Endothelial cell of umbilical vein (primary cell): Measurements from ENCODE around the gene BEND5. TPM values are rescaled to one million over a fixed set of nuclear protein-coding genes. Genes with fewer than 3 reads are reported as not detected.

Experiments
- BruUV-seq: library from RNA; stranded (reverse); fragments of 400-500 nt; replicated peaks from 2 replicates; lab custom pipeline; 2021; lab: Mats Ljungman, UMichigan
- CTCF ChIA-PET: fragments of 300-600, 350-600 bp; sonication (Branson Sonifier 250); formaldehyde crosslinking; loops from one replicate; lab custom pipeline; 2021; ENCODE audit warnings: antibody characterized with exemption, inconsistent platforms; lab: Charles Lee
- POLR2A ChIA-PET: fragments of 300-600, 350-600 bp; sonication (Branson Sonifier 250); formaldehyde crosslinking; loops from one replicate; lab custom pipeline; 2021; ENCODE audit warnings: antibody characterized with exemption, inconsistent platforms; lab: Charles Lee
- DNase-seq: peaks from one replicate; pipeline ENCODE4 v3.0.0-alpha.2; 2011; ENCODE audit warnings: low read depth, low spot score
- FAIRE-seq: peaks from 2 replicates; lab custom pipeline; 2011; peaks lifted over from hg19 to GRCh38; lab: Jason Lieb, UNC
- H2AFZ ChIP-seq: 2 replicates; pipeline ENCODE4 v1.6.0; 2012; ENCODE audit warnings: low read depth, low read length, control low read depth, inconsistent platforms
- H3K27ac ChIP-seq: 2 replicates; pipeline ENCODE4 v1.5.1; 2011; ENCODE audit warnings: low read depth, mild to moderate bottlenecking, control low read depth, low read length, moderate library complexity; ENCODE audit not compliant: insufficient read depth
- H3K27me3 ChIP-seq, 2 experiments: 2 replicates each; pipeline versions ENCODE4 v1.6.0 to v1.6.1; 2011; ENCODE audit warnings: low read length in 2 of 2, mixed read lengths in 1 of 2; ENCODE audit not compliant: control insufficient read depth in 2 of 2, insufficient read depth in 2 of 2
- H3K36me3 ChIP-seq, 2 experiments: 2 replicates in 1 of 2; 3 replicates in 1 of 2; pipeline ENCODE4 v1.5.1; 2011; ENCODE audit warnings: low read length in 2 of 2, mild to moderate bottlenecking in 1 of 2, moderate library complexity in 1 of 2; ENCODE audit not compliant: control insufficient read depth in 2 of 2, insufficient read depth in 2 of 2; ENCODE audit errors: extremely low read depth in 1 of 2
- H3K4me1 ChIP-seq: 3 replicates; pipeline ENCODE4 v1.5.1; 2011; ENCODE audit warnings: mild to moderate bottlenecking, low read length; ENCODE audit not compliant: control insufficient read depth, insufficient read depth; ENCODE audit errors: extremely low read depth
- H3K4me2 ChIP-seq: 2 replicates; pipeline ENCODE4 v1.6.1; 2011; ENCODE audit warnings: low read length, control low read depth, mixed read lengths; ENCODE audit not compliant: insufficient read depth
- H3K4me3 ChIP-seq, 3 experiments: fragments of 200-600 bp in 1 of 3; sonication (generic), shearing (Covaris generic) in 1 of 3; replicated peaks in 1 of 3; 2 replicates each; pipeline ENCODE4 v1.5.1; 2011 to 2016; ENCODE audit warnings: control low read depth in 3 of 3, low read length in 3 of 3, mild to moderate bottlenecking in 2 of 3, inconsistent platforms in 1 of 3, low read depth in 1 of 3, moderate library complexity in 1 of 3; ENCODE audit not compliant: insufficient read depth in 1 of 3
- H3K79me2 ChIP-seq: 2 replicates; pipeline ENCODE4 v1.6.0; 2012; ENCODE audit warnings: low read length, inconsistent platforms; ENCODE audit not compliant: control insufficient read depth, insufficient read depth
- H3K9ac ChIP-seq: replicated peaks from 2 replicates; pipeline ENCODE3; 2011; ENCODE audit warnings: low read length, control low read depth; ENCODE audit not compliant: insufficient read depth; ENCODE audit errors: extremely low read depth
- H3K9me1 ChIP-seq: replicated peaks from 3 replicates; pipeline ENCODE4 v1.6.0; 2011; ENCODE audit warnings: mild to moderate bottlenecking, low read length; ENCODE audit not compliant: control insufficient read depth, insufficient read depth; ENCODE audit errors: extremely low read depth
- H3K9me3 ChIP-seq: replicated peaks from 2 replicates; pipeline ENCODE4 v1.5.1; 2012; ENCODE audit warnings: low read length, inconsistent platforms; ENCODE audit not compliant: control insufficient read depth, insufficient read depth
- H4K20me1 ChIP-seq: replicated peaks from 2 replicates; pipeline ENCODE3; 2011; ENCODE audit warnings: mild to moderate bottlenecking, low read length; ENCODE audit not compliant: control insufficient read depth, insufficient read depth; ENCODE audit errors: extremely low read depth
- CTCF ChIP-seq, 2 donors: IDR thresholded peaks; 1 replicate in 1 of 2; 2 replicates in 1 of 2; pipeline ENCODE4 v1.5.1; 2011; ENCODE audit warnings: low read length in 2 of 2, mild to moderate bottlenecking in 2 of 2, moderate library complexity in 2 of 2, control low read depth in 1 of 2, inconsistent platforms in 1 of 2, low read depth in 1 of 2; ENCODE audit not compliant: insufficient read depth in 1 of 2; ENCODE audit errors: extremely low read depth in 1 of 2
- EZH2 ChIP-seq: IDR thresholded peaks from 2 replicates; pipeline ENCODE4 v1.6.1; 2012; ENCODE audit warnings: borderline replicate concordance, low read depth, mild to moderate bottlenecking, moderate library complexity, low read length, inconsistent platforms; ENCODE audit not compliant: severe bottlenecking
- FOS ChIP-seq: IDR thresholded peaks from 2 replicates; pipeline ENCODE4 v1.6.1; 2011; ENCODE audit warnings: mild to moderate bottlenecking, low read length, moderate library complexity, borderline replicate concordance; ENCODE audit not compliant: insufficient read depth
- GATA2 ChIP-seq: IDR thresholded peaks from 2 replicates; pipeline ENCODE4 v1.7.0; 2011; ENCODE audit warnings: low read depth, mild to moderate bottlenecking, moderate library complexity, mixed read lengths, low read length; ENCODE audit not compliant: insufficient read length, insufficient read depth
- JUN ChIP-seq: IDR thresholded peaks from 2 replicates; pipeline ENCODE4 v1.6.1; 2011; ENCODE audit warnings: borderline replicate concordance, low read depth; ENCODE audit not compliant: insufficient read length, insufficient read depth
- MAX ChIP-seq: IDR thresholded peaks from 2 replicates; pipeline ENCODE4 v1.6.1; 2011; ENCODE audit not compliant: insufficient read depth, insufficient read length
- MYC ChIP-seq: IDR thresholded peaks from one replicate; pipeline ENCODE4 v1.6.1; 2011; ENCODE audit warnings: mild to moderate bottlenecking, low read depth, low read length
- POLR2A ChIP-seq: IDR thresholded peaks from 2 replicates; pipeline ENCODE4 v1.6.1; 2012; ENCODE audit warnings: low read depth, mild to moderate bottlenecking, control low read depth, low read length
- POLR2AphosphoS5 ChIP-seq: IDR thresholded peaks from 2 replicates; pipeline ENCODE4 v1.6.1; 2012; ENCODE audit warnings: low read depth, mild to moderate bottlenecking, control low read depth, low read length, moderate library complexity; ENCODE audit not compliant: insufficient read depth
- dilution Hi-C: fragments of 300-500 bp; cut with MboI; formaldehyde crosslinking; loops from one replicate; pipeline ENCODE4 v1.15.0; 2019; ENCODE audit warnings: low sequenced_read_pairs; ENCODE audit not compliant: extremely low pct_ligation_motif_present
- intact Hi-C: fragments of 100-400 bp; cut with micrococcal nuclease; formaldehyde crosslinking; loops from one replicate; pipeline ENCODE4 v1.10.0; 2022
- polyA plus RNA-seq, 4 experiments: library from polyadenylated mRNA; depleted of rRNA in 3 of 4; stranded (reverse) in 3 of 4; unstranded in 1 of 4; fragments of >200 nt; gene quantifications; 2 replicates each; pipeline versions ENCODE4 v1.2.1 to v1.2.3, GENCODE V29; 2011 to 2012; ENCODE audit warnings: missing spikeins in 1 of 4
- total RNA-seq: library from RNA; stranded (reverse); gene quantifications from 2 replicates; pipeline ENCODE4 v1.2.3, GENCODE V29; 2021

BEND5 gene
- total and polyA plus RNA-seq, 2 donors (not counting 3 experiments of a cell fraction or from before 2014, with no cell fraction given) = not detected

GRCh38 chr1:48692235-48692634, 84.5 kb downstream of the BEND5 start:
- TF ChIP-seq FOS = no peak
- TF ChIP-seq JUN = no peak
- TF ChIP-seq CTCF (IDR thresholded peaks at IDR 0.05; ENCODE audit: extremely low read depth in 1 of 2, insufficient read depth in 1 of 2, low read depth in 1 of 2, low read length in 2 of 2) = no peak
- no peak for TF ChIP-seq EZH2
- TF ChIP-seq MYC = no peak
- no peak for TF ChIP-seq MAX
- TF ChIP-seq GATA2 = no peak
- no peak for TF ChIP-seq POLR2AphosphoS5
- no peak for TF ChIP-seq POLR2A
- H3K4me3 ChIP-seq = no peak overlapping the region
- no peaks in the 10 kb centered on the region for H3K27me3 ChIP-seq
- H3K4me1 ChIP-seq = no peaks in the 10 kb centered on the region
- intact Hi-C loops = loop anchor here (10.0 kb wide), 1 partner anchor 587 kb away; no protein-coding TSS in a partner anchor
- no TSS peak for BruUV-seq
- H3K4me2 ChIP-seq = no peak overlapping the region
- H3K9me3 ChIP-seq = no peaks in the 10 kb centered on the region
- ChIA-PET POLR2A (no interaction called here), CTCF (no interaction called here)
- no peaks in the 10 kb centered on the region for H3K36me3 ChIP-seq
- dilution Hi-C loops = no loop called here
- FAIRE-seq = no peak
- no peak overlapping the region for H2AFZ ChIP-seq
- no peak overlapping the region for H3K27ac ChIP-seq
- no peaks in the 10 kb centered on the region for H3K79me2 ChIP-seq
- DNase-seq = no peak
- H3K9ac ChIP-seq = no peak overlapping the region
- no peaks in the 10 kb centered on the region for H4K20me1 ChIP-seq
- no peaks in the 10 kb centered on the region for H3K9me1 ChIP-seq
